Cerebellar nuclear complex (tissue), 1 donor: ENCODE measurements around the gene CYBA.

Source experiments
- DNase-seq, 2 experiments: peaks; one replicate each; lab custom pipeline; 2025; lab: John Stamatoyannopoulos, UW

CYBA gene

GRCh38 chr16:88631384-88631783, 19.5 kb downstream of the CYBA start:
- no peak for DNase-seq

DNA sequence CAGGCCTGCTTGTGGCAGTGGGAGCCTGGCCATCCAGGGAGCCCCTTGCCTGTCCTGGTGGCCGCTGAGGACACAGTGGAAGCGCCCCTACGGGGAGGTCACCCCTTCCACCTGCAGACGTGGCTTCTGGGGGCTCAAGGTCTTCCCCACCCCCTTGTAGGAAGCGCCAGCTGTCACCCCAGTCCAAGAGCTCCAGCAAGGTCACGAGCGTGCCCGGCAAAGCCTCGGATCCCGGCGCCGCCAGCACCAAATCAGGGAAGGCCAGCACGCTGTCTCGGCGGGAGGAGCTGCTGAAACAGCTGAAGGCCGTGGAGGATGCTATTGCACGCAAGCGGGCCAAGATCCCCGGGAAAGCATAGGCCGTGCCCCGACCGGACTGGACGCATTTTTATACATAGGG, 19.9 kb downstream of the CYBA start:
- DNase-seq: no peak

DNA sequence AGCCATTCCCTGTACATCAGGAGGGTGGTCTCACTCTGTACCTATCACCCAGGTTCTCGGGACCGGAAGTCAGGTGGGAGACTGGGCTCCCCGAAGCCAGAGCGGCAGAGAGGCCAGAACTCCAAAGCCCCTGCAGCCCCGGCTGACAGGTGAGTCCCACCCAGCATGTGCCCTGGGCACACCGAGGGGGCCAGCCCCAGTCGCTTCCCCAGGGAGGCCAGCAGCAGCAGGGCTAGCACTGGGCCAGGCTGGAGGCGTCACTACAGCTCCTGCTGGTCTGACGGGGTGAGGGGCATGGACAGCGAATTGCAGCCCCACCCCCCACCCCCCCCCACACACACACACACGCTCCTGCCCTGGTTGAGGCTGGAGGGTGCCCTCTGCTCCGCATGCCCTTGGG, 20.4 kb downstream of the CYBA start:
- DNase-seq: no peak

- no peak for DNase-seq
These were observed 21.0 kb downstream of the CYBA start for GRCh38 chr16:88629835-88630234.

GRCh38 chr16:88628512-88628974, 22.3 kb downstream of the CYBA start:
- DNase-seq: no peak

- no peak for DNase-seq
These were observed 23.1 kb downstream of the CYBA start for GRCh38 chr16:88627531-88628411.

- peak; percentile 77 to 91 for DNase-seq
These were observed 24.2 kb downstream of the CYBA start for GRCh38 chr16:88626646-88627045.

DNA sequence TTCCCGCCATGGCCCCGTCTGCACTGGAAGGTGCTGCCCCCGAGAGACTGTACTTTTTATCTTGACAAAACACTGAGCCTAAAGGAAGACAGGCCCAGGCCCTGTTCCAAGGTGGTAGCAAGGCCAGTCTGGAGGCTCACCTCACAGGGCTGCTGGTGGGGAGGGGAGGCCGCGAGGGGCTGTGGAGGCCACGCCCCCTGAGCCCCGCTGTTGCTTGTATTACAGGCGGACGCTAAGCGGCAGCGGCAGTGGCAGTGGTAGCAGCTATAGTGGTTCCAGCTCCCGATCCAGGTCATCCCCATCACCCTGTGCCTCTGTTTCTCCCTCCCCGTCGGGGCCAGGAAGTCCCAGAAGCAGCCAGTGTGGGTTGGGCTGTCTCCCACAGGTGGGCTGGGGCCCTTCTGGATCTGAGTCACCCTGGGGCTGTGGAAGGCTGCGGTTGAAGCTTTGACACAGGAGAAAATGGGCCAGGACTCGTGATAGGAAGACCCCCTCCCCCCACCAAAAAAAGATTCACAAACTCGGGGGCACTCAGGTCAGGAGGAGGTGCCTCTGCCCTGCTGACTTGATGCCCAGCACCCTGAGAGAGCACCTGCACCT, 25.8 kb downstream of the CYBA start:
- DNase-seq: no peak

DNA sequence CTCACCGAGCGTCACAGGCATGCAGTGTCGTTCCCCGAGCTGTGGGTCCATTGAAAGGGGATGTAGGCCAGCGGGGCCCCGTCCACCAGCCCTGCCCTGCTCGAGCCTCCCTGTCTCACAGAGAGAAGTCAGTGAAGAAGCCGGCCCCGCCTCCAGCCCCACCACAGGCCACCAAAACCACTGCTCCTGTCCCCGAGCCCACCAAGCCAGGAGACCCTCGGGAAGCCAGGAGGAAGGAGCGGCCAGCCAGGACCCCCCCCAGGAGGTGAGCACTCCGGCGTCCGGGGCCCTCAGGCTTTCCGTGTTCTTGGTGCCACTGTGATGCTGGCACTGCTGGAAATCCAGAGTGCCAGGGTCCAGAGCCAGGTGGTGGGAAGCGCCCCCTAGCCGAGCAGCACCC, 26.4 kb downstream of the CYBA start:
- no peak for DNase-seq

DNA sequence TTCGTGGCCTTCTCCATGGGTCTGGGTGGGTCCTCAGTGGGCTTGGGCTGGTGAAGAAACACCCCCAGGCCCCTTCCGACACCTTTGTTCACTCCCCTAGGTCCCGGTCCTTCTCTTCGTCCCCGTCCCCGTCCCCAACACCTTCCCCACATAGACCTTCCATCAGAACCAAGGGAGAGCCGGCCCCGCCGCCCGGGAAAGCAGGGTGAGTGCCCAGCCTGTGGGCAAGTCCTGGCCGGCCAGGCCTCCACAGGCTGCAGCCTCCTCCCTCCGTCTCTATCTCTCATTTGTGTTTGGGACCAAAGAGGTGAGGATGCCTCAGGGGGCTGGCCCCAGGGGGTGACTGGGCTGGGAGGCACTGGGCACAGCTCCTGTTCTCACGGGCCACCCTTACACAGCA, 27.0 kb downstream of the CYBA start:
- DNase-seq: no peak

DNA sequence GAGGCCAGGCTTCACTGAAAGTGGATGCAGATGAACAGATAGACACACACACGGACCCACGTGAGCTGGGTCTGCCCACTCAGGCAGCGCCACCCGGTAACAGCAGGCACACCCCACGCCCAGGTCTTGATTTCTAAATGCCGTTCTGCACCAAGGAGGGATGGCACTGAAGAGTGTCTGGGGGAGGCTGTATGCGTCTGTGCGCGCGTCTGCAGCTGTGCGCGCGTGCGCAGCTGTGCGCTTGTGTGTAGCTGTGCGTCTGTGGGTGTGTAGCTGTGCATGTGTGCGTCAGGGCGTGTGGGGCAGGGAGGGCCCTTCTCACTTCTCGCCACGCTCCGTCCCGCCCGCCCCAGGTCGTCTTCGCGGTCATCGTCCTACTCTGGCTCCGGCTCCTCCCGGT, 28.0 kb downstream of the CYBA start:
- no peak for DNase-seq

DNA sequence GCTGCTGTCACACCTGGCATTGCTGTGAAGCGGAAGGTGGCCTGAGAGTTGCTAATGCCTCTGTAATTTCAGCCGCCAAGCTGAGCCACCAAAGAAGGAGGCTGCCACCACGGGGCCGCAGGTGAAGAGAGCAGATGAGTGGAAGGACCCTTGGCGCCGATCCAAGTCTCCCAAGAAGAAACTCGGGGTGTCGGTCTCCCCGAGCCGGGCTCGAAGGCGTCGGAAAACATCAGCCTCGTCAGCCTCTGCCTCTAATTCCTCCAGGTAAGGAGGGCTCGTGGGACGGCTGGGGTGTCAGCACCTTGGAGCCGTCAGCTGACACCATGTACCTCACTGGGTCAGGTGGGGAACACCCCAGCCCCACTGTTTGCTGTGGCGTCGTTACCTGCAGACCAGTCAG, 28.7 kb downstream of the CYBA start:
- DNase-seq: no peak

DNA sequence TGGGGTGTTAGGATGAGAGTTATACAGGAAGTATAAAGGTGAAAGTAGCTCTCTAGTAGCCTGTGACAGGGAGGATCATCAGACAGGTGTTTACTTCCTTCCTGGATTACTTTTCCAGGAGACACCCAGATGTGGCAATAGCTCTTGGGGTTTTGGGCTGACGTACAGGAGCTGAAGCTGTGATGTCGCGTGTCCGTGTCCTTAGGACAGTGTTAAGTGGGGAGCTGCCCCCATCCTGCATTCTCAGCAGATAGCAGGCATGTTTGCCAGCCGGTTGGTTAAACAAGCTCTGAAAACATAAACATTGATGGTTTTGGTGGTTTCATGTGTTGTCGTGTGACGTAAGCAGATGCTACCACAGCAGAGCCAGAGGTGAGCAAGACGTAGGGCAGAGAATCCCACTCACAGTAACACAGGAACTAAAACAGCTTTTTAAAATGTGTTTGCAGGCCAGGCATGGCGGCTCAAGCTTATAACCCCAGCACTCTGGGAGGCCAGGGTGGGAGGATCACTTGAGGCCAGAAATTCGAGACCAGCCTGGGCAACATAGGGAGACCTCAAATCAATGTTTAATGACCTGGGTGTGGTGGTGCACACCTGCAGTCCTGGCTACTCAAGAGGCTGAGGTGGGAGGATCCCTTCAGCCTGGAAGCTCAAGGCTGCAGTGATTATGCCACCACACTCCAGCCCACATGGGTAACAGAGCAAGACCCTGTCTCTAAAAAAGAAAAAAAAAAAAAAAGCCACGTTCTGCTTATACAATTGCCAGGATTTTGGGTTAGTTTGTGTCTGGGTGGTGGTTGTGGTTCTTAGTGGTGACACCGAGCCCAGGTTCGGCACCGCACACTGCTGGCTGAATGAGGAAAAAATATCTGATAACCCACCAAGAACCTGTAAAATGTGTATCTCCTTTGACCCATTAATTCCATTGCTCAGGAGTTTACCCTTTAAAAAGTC, 30.7 kb downstream of the CYBA start:
- DNase-seq: no peak

- no peak for DNase-seq
These were observed 31.7 kb downstream of the CYBA start for GRCh38 chr16:88618956-88619667.

GRCh38 chr16:88618182-88618955, 32.5 kb downstream of the CYBA start:
- DNase-seq: no peak

- DNase-seq: no peak
These were observed 33.4 kb downstream of the CYBA start for GRCh38 chr16:88617268-88618031.

GRCh38 chr16:88616736-88617135, 34.1 kb downstream of the CYBA start:
- DNase-seq: no peak

- DNase-seq: peak in 1 of 2 experiments; percentile 45
These were observed 34.5 kb downstream of the CYBA start for GRCh38 chr16:88616320-88616719.

DNA sequence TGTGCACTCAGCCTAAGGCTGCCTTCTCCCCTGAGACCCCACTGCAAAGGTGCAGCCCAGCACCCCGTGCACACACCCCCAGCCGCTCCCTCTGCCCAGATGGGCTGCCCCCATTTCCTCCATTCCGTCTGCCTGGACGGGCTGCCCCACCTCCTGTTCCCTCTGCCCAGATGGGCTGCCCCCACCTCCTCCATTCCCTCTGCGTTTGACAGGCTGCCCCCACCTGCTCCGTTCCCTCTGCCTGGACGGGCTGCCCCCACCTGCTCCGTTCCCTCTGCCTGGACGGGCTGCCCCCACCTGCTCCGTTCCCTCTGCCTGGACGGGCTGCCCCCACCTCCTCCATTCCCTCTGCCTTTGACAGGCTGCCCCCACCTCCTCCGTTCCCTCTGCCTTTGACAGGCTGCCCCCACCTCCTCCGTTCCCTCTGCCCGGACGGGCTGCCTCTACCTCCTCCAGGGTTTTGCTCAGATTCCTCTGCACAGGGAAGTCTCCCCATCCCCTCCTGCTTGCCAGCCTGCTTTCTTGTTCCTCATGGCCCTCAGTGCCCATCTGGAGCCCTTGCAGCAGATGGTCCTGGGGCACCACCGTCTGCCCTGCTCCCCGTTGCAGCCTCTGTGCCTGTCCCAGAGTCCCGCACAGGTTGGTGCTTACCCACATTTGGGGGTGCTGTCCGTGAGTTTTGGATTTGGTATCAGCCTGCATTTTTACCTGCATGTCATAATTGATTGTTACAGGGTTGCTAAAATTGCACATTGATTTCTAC, 35.9 kb downstream of the CYBA start:
- peak in 1 of 2 experiments; percentile 55 for DNase-seq
